ENCODE data around the gene DDX41. TPM values are rescaled to one million over a fixed set of nuclear protein-coding genes. Genes with fewer than 3 reads are reported as not detected.

Gene DDX41
- total and polyA plus RNA-seq, 2 of the 13 experiments (the other 11 are each of a cell fraction or from before 2014, with no cell fraction given): 62.8 to 105 TPM

DNA sequence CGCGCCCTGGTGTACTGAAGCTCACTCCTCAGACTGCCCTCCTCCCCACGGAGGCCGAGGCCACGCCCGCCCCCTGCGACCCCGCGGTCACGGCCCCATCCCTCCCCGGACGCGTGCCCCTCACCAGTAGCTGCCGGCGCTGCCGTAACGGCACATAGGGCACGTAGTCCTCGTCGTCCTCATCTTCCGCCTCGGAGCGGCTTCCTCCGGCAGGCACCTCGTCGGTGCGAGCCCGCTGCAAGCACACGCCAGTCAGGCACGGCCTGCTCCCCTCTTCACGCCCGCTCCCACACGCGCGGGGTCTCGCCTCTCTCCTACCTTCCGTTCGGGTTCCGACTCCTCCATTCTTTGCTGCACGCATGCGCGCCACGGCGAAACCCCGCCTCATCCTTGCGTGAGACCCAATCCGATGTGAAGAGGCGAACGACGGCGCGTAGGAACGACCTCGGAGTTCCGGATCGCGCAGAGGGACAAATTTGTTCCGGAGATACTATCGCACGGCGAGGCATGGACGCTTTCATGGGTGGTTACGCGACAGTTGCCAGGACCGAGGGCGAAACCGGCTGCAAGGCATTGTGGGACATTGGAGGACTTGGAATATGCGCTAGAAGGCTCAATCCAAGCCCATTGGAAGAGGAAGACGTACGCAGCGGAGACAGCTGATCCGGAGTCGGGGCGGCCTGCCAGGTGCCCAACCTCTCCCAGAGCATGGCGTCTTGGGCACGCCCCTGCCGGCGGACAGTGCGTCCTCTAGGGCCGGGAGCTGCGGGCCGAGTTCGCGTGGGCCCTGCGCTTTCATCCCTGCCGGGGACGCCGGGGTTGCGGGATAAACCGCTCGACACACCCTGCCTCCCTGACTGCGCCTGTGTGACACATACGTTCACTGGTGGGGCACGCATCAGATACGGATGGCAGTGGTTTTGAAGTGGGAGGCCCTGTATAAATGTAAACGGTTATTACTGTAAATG is at the start of gene DDX41 (continued):
- TF ChIP-seq, protein P1, sequence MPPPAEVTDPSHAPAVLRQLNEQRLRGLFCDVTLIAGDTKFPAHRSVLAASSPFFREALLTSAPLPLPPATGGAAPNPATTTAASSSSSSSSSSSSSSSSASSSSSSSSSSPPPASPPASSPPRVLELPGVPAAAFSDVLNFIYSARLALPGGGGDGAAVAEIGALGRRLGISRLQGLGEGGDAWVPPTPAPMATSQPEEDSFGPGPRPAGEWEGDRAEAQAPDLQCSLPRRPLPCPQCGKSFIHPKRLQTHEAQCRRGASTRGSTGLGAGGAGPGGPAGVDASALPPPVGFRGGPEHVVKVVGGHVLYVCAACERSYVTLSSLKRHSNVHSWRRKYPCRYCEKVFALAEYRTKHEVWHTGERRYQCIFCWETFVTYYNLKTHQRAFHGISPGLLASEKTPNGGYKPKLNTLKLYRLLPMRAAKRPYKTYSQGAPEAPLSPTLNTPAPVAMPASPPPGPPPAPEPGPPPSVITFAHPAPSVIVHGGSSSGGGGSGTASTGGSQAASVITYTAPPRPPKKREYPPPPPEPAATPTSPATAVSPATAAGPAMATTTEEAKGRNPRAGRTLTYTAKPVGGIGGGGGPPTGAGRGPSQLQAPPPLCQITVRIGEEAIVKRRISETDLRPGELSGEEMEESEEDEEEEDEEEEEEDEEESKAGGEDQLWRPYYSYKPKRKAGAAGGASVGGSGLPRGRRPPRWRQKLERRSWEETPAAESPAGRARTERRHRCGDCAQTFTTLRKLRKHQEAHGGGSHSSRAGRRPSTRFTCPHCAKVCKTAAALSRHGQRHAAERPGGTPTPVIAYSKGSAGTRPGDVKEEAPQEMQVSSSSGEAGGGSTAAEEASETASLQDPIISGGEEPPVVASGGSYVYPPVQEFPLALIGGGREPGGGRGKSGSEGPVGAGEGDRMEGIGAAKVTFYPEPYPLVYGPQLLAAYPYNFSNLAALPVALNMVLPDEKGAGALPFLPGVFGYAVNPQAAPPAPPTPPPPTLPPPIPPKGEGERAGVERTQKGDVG (CRISPR knock-in tag; IDR thresholded peaks at IDR 0.05; ENCODE audit: borderline replicate concordance): no peak
- TF ChIP-seq SP5 (CRISPR knock-in tag; IDR thresholded peaks at IDR 0.05; ENCODE audit: borderline replicate concordance, low read depth) (peak; percentile 37; the same call in 1 of the 2 replicates), SRY (CRISPR knock-in tag; IDR thresholded peaks at IDR 0.05) (peak; percentile 83), NFIC (IDR thresholded peaks at IDR 0.05; ENCODE audit: low read length) (no peak), ZNF383 (CRISPR knock-in tag; IDR thresholded peaks at IDR 0.05; ENCODE audit: borderline replicate concordance) (peak; percentile 89; the same call in 1 of the 2 replicates), MLLT10 (CRISPR knock-in tag; IDR thresholded peaks at IDR 0.05) (no peak), ZNF552 (CRISPR knock-in tag; IDR thresholded peaks at IDR 0.05; ENCODE audit: borderline replicate concordance) (peak; percentile 51; the same call in 1 of the 2 replicates), ZNF619 (CRISPR knock-in tag; IDR thresholded peaks at IDR 0.05) (peak; percentile 81)
- TF ChIP-seq, protein P2, sequence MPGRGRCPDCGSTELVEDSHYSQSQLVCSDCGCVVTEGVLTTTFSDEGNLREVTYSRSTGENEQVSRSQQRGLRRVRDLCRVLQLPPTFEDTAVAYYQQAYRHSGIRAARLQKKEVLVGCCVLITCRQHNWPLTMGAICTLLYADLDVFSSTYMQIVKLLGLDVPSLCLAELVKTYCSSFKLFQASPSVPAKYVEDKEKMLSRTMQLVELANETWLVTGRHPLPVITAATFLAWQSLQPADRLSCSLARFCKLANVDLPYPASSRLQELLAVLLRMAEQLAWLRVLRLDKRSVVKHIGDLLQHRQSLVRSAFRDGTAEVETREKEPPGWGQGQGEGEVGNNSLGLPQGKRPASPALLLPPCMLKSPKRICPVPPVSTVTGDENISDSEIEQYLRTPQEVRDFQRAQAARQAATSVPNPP (CRISPR knock-in tag; IDR thresholded peaks at IDR 0.05): peak; percentile 64; the same call in 1 of the 2 replicates
- TF ChIP-seq, protein P3, sequence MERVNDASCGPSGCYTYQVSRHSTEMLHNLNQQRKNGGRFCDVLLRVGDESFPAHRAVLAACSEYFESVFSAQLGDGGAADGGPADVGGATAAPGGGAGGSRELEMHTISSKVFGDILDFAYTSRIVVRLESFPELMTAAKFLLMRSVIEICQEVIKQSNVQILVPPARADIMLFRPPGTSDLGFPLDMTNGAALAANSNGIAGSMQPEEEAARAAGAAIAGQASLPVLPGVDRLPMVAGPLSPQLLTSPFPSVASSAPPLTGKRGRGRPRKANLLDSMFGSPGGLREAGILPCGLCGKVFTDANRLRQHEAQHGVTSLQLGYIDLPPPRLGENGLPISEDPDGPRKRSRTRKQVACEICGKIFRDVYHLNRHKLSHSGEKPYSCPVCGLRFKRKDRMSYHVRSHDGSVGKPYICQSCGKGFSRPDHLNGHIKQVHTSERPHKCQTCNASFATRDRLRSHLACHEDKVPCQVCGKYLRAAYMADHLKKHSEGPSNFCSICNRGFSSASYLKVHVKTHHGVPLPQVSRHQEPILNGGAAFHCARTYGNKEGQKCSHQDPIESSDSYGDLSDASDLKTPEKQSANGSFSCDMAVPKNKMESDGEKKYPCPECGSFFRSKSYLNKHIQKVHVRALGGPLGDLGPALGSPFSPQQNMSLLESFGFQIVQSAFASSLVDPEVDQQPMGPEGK (CRISPR knock-in tag; IDR thresholded peaks at IDR 0.05): peak; percentile 57
- TF ChIP-seq, protein P4, sequence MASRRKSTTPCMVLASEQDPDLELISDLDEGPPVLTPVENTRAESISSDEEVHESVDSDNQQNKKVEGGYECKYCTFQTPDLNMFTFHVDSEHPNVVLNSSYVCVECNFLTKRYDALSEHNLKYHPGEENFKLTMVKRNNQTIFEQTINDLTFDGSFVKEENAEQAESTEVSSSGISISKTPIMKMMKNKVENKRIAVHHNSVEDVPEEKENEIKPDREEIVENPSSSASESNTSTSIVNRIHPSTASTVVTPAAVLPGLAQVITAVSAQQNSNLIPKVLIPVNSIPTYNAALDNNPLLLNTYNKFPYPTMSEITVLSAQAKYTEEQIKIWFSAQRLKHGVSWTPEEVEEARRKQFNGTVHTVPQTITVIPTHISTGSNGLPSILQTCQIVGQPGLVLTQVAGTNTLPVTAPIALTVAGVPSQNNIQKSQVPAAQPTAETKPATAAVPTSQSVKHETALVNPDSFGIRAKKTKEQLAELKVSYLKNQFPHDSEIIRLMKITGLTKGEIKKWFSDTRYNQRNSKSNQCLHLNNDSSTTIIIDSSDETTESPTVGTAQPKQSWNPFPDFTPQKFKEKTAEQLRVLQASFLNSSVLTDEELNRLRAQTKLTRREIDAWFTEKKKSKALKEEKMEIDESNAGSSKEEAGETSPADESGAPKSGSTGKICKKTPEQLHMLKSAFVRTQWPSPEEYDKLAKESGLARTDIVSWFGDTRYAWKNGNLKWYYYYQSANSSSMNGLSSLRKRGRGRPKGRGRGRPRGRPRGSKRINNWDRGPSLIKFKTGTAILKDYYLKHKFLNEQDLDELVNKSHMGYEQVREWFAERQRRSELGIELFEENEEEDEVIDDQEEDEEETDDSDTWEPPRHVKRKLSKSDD (CRISPR knock-in tag; IDR thresholded peaks at IDR 0.05; ENCODE audit: low read depth): peak; percentile 90
- TF ChIP-seq, protein P5, sequence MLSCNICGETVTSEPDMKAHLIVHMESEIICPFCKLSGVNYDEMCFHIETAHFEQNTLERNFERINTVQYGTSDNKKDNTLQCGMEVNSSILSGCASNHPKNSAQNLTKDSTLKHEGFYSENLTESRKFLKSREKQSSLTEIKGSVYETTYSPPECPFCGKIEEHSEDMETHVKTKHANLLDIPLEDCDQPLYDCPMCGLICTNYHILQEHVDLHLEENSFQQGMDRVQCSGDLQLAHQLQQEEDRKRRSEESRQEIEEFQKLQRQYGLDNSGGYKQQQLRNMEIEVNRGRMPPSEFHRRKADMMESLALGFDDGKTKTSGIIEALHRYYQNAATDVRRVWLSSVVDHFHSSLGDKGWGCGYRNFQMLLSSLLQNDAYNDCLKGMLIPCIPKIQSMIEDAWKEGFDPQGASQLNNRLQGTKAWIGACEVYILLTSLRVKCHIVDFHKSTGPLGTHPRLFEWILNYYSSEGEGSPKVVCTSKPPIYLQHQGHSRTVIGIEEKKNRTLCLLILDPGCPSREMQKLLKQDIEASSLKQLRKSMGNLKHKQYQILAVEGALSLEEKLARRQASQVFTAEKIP (CRISPR knock-in tag; IDR thresholded peaks at IDR 0.05; ENCODE audit: borderline replicate concordance): no peak
- TF ChIP-seq, protein P6, sequence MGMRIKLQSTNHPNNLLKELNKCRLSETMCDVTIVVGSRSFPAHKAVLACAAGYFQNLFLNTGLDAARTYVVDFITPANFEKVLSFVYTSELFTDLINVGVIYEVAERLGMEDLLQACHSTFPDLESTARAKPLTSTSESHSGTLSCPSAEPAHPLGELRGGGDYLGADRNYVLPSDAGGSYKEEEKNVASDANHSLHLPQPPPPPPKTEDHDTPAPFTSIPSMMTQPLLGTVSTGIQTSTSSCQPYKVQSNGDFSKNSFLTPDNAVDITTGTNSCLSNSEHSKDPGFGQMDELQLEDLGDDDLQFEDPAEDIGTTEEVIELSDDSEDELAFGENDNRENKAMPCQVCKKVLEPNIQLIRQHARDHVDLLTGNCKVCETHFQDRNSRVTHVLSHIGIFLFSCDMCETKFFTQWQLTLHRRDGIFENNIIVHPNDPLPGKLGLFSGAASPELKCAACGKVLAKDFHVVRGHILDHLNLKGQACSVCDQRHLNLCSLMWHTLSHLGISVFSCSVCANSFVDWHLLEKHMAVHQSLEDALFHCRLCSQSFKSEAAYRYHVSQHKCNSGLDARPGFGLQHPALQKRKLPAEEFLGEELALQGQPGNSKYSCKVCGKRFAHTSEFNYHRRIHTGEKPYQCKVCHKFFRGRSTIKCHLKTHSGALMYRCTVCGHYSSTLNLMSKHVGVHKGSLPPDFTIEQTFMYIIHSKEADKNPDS (CRISPR knock-in tag; IDR thresholded peaks at IDR 0.05): no peak

Measured in HepG2 (cell line).